IMR-90 (cell line): ENCODE data around the gene PROCA1.

Source experiments
- BHLHE40 ChIP-seq: fragments of 150-350 bp; IDR thresholded peaks from 2 replicates; pipeline ENCODE4 v1.6.1; 2016; ENCODE audit warnings: mild to moderate bottlenecking, low read depth, low read length
- POLR2A ChIP-seq: IDR thresholded peaks from 2 replicates; pipeline ENCODE4 v1.6.1; 2012; ENCODE audit warnings: mild to moderate bottlenecking, low read depth, low read length
- RAD21 ChIP-seq: IDR thresholded peaks from 2 replicates; pipeline ENCODE4 v1.6.1; 2012; ENCODE audit warnings: low read length, improper control_type of control experiment
- SMC3 ChIP-seq: fragments of 150-350 bp; IDR thresholded peaks from 2 replicates; pipeline ENCODE4 v1.6.1; 2016; ENCODE audit warnings: low read depth, mild to moderate bottlenecking, antibody characterized with exemption, low read length, moderate library complexity
- TF ChIP-seq, protein P1 (sequence below): conservative IDR thresholded peaks from 2 replicates; pipeline ENCODE4 v1.5.1; 2012; ENCODE audit warnings: mild to moderate bottlenecking, low read depth, low read length, improper control_type of control experiment

GRCh38 chr17:28682655-28683054 lies 29.0 kb downstream of the PROCA1 start:
- TF ChIP-seq, protein P1, sequence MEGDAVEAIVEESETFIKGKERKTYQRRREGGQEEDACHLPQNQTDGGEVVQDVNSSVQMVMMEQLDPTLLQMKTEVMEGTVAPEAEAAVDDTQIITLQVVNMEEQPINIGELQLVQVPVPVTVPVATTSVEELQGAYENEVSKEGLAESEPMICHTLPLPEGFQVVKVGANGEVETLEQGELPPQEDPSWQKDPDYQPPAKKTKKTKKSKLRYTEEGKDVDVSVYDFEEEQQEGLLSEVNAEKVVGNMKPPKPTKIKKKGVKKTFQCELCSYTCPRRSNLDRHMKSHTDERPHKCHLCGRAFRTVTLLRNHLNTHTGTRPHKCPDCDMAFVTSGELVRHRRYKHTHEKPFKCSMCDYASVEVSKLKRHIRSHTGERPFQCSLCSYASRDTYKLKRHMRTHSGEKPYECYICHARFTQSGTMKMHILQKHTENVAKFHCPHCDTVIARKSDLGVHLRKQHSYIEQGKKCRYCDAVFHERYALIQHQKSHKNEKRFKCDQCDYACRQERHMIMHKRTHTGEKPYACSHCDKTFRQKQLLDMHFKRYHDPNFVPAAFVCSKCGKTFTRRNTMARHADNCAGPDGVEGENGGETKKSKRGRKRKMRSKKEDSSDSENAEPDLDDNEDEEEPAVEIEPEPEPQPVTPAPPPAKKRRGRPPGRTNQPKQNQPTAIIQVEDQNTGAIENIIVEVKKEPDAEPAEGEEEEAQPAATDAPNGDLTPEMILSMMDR: no peak
- TF ChIP-seq POLR2A (no peak), BHLHE40 (no peak), RAD21 (no peak), SMC3 (no peak)
